Non-pigmented ciliary epithelial cell (primary cell): ENCODE results near the gene MAMDC2.

Source experiments
- DNase-seq: peaks from one replicate; pipeline ENCODE4 v3.0.0-alpha.2; 2010; ENCODE audit warnings: low read depth

The MAMDC2 gene

DNA sequence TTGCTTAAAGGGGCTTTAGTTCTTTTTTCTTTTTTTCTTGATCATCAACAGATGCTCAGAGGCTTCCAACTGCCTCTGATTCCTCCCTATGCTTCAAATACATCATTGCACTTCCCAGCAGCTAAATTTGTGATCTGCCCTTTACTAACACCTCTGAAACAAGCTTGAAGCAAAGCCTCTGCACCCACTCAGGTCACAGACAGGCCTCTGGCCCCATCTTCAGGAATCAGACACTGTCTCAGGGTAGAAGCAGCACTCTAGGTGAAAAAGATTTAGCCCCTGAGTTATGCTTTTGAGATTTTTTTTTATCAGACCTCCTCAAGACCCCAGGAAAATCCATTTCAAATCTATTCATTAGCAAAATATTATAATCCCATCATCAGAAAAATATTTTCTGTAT is 91.5 kb downstream of the MAMDC2 start:
- no peak for DNase-seq

DNA sequence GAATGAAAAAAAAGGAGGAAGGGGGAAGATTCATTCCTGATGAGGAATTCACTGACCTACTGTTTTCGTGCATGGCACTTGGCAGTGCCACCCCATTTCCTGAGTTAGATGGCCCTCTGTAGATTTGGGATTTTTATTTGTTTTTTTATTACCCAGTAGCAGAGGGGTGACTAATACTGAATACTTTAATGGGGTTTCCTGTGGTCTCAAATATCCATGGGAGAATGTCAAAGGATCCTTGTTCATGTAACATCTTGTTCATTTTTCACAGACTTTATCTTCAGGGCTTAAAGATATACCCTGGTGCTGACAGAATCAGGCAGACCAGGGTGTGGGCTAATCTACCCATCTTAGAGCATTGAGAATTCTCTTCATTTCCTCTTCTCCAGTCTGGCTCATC is 93.0 kb downstream of the MAMDC2 start:
- DNase-seq: peak; percentile 44

DNA sequence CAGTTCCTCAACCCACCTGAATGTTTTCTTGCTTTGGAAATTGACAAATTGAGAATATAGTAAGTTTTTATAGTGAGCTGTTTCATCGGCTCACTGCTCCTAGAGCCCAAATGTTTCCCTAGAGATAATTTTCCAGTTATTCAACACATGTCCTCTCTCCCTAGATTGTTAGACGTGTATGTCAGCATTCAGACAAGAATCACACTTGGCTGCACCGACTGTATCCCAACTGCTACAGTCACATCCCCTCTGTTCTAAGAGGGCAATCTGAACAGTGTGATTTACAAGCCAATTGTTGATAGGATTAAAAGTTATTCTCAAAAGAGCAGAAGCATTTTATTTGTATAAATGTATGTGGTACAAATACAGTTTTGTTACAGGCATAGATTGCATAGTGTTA is 93.9 kb downstream of the MAMDC2 start:
- no peak for DNase-seq

DNA sequence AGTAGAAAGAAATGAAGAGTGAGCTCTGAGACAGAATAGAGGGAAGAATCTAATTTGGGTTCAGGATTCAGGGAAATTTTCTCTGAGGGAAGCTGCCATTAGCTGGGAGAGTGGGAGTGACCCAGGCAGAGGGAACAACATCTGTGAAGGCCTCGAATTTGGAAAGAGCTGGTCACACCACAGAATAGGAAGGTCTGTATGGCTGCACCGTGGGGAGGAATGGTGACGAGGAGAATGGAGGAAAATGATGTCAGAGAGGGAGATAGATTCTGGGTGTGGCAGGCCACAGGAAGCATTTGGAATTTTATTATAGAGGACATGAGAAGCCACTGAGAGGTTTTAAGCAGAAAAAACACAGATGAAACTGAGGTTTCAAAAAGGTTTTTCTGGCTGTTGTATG is 98.5 kb downstream of the MAMDC2 start:
- DNase-seq: no peak

DNA sequence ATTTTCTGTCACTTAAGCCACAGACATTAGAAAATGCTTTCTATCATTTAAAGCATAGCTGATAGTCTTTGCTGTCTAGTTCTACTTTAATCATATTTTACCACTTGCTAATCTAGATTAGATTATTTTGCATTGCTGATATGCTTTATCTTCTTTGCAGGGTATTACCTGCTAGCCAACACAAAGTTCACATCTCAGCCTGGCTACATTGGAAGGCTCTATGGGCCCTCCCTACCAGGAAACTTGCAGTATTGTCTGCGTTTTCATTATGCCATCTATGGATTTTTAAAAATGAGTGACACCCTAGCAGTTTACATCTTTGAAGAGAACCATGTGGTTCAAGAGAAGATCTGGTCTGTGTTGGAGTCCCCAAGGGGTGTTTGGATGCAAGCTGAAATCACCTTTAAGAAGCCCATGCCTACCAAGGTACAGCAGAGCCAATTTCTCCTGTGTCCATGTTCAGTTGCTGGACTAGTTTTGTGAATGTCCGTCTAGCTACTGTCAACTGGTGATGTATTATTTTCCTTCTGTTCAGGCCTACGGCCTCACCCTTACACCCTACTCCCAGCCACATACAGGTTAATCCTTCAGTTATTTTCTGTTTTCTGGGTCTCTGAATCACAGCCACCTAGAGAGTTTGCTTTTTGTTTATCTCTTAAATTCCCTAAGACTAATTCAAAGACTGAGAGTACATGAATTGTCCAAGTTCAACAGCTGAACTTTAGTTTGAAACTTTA is 99.9 kb downstream of the MAMDC2 start:
- DNase-seq: no peak

DNA sequence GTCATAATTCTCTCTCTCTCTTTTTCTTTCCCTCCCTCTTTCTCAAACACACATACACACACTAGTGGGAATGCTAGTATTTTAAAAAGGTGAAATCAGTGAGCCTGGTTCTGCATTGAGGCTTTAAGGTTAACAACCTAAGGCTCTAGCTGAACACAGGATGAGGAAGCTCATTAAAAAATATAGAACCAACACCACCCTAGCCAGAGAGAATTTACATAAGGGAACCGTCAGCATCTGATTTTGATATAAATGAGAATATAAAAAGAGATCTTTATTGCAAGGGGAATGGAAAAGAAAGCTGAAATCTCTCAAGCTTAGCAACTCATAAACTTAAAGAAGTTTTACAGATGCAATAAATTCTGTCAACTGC is 100.5 kb downstream of the MAMDC2 start:
- DNase-seq: no peak

DNA sequence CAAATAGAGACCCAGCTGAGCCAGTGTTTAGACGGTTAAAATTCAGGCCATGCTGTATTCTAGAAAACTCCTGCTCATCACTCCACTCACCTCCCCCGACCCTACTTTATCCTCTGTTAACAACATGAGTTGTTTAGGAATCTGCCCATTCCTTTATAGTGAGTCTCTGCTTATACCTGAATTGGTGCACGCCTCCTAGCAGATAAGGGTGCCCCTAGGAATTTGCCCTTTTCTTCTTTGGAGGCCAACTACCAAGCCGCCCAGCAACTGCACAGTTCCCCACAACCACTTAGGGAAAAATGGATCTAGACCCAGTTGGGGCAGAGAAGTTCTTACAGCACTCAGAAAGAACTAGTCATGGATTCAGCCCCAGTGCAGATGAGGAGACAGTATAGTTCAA is 102.3 kb downstream of the MAMDC2 start:
- no peak for DNase-seq

DNA sequence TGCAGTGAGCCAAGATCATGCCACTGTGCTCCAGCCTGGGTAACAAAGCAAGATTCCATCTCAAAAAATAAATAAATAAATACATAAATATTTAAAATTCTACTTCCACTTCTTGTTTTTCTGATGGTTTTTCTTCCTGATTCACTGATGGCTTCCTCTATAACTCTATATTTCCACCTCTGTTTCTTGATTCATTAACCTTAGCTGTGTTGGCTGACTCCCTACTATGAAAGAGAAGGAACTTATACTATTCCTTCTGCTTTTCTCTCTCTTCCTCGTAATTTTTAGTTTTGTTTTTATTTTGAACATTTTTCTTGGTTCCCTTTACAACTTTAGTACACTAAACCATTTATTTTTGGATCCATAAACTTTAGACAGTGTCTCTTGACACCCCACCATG is 103.5 kb downstream of the MAMDC2 start:
- no peak for DNase-seq

DNA sequence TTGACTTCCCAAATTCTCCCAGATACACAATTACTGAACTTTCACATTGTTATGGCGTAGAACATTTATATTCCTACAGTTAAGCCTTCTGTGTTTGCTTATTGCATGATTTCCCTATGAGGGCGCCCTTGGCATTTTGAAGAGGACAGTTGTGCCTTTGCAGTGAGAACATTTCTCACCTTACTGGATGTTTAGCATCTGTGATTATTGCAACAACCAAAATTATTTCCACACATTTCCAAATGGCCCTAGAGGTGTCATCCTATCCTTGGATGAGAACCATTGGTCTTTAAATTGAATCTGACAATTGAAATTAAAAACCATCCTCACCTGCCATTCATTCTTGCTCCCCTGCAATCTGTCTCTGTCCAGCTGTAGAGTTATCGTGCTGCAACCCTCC is 104.0 kb downstream of the MAMDC2 start:
- no peak for DNase-seq

DNA sequence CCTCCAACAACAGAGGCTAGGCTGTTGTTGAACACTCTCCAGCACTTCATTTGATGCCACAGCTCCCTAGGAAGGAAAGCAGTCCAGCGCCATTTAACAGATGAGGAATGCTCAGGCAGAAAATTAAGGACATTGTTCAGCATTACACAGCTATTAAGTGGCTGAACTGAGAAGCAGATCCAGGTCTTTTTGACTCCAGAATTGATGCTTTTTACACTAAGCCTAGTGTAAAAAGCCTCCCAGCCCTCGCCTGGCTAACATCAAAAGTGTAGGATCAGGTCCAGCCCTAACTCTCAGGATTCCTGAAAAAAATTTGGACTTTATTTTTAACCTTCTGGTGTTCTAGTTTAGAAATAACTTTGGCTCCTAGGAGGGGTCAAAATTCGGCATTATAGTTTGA is 108.7 kb downstream of the MAMDC2 start:
- DNase-seq: no peak

DNA sequence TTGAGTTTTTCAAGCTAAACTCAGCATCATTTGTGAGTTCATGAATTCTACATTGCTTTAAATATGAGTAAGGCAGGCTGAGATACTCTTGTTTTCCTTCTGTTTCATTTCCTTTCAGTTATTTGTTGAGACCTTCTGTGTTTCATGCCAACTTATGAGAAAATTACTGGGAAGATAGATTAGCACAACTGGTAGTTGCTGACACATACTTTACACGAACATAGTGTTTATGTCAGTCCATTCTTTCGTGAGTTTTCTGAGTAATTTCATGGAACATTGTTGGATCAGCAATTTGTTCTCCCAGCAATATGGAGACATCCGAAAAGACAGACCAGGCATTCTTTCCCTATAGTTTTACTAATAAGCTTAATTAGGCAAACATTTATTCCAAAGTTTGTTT is 113.1 kb downstream of the MAMDC2 start:
- no peak for DNase-seq

DNA sequence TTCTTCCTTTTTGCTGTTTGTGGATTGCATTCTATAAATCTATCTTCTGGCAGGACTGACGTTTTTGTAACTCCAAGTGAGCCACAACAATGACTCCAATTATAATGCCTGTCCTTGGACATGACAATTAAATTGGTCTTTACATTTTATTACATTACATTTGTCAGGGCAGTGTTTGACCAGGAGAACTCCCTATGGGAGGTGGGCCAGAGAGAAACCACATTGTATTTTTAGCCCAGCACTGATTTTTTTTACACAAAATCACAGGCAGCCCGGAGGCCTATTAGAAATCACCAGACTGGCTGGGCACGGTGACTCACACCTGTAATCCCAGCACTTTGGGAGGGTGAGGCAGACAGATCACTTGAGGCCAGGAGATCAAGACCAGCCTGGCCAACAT is 116.0 kb downstream of the MAMDC2 start:
- DNase-seq: no peak

DNA sequence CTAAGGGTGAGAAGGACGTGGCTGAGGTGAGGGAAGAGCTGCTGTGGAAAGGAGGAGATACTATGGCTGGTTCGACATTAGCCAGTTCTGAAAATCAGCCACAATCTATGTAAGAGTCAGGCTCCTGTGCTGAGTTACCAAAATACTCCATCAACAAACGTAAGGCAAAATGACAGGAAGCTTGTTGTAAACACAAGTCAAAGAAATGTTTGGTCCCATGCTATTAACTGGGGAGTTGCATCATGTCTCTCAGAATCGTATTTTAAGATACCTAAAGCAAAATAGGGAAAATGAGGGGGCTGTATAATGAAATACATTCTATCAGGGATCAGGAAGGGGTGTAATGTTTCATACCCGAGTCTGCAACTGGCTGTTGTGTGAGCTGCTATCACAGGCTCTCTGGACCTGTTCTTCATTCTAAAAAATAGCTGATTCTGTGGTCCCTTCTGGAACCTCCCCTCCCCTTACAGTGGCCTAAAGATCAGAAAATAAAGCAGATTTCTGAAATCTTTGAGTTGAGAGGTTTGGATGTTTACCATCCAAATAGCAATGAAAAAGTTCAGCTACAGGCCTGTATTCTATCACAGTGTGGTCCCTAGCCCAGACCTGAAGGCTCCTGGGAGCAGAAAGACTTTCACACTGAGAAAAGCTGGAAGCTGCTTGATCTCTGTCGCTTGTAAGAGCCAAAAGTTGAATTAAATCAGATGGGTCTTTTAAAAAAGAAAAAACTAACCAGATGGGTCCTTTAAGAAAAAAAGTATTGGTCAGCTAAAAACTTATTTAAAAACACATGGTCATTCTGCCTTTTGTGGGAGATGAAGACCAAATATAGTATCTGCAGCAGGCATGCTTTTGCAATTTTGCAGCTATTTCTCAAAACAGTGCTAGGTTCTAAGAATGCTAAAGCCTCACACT is 117.3 kb downstream of the MAMDC2 start:
- DNase-seq: no peak

DNA sequence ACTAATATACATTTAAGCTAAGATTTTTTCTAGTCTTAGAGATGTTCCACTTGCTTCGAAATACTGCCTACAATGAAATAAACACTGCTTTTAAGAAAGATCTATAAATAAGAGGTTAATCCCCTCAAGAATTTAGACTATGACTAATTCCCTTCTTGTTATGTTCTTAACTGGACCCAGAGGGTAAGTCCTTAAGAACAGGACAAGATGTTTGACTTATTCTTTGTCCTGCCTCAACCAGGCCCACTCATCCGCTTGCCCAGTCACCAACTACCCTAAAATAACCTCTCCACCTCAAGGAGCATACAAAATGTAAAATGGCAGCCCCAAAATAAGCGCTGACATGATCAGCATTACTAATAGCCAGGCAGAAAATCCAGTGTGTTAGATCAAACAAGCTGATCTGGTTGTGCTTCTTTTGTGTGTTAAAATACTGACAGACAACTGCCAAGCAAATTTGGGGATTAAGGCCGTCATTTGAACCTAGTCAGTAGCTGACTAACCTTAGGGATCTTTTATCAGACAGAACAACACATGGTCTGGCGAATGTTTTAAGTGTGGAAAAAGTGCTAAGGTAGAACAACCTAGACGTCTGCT is 121.5 kb downstream of the MAMDC2 start:
- DNase-seq: peak; percentile 22

DNA sequence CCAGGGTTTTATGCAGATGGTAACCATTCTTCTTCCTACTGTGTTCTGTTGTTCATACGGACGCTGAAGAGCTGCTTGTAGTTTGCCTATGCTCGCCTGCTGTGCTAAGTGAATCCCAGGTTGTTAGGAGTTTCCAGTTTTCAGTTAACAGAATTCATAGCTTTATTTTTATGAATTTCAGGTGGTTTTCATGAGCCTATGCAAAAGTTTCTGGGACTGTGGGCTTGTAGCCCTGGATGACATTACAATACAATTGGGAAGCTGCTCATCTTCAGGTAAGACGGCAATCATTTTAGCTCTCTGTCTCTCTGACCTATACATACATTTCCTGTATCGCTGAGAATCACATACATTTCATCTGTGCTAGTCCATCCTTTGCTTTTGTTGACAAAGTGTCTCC is 124.9 kb downstream of the MAMDC2 start:
- DNase-seq: no peak

DNA sequence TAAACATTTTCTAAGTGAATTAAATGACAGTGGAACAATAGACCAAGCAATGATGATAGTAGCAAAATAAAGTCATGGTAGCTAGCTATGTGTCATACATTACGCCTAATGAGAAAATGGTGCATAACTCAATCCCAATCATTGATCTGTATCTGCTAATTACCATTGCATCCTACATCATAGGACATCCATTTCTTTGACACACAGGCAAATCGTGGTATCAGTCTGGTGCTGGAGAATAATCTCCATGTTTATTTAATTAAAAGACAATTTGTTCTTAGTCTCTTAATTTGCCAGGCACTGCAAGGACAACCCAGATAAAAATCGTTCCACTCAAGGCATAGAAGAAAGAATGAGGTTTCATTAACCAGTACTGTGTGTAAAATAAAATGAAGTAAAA is 125.6 kb downstream of the MAMDC2 start:
- DNase-seq: no peak

DNA sequence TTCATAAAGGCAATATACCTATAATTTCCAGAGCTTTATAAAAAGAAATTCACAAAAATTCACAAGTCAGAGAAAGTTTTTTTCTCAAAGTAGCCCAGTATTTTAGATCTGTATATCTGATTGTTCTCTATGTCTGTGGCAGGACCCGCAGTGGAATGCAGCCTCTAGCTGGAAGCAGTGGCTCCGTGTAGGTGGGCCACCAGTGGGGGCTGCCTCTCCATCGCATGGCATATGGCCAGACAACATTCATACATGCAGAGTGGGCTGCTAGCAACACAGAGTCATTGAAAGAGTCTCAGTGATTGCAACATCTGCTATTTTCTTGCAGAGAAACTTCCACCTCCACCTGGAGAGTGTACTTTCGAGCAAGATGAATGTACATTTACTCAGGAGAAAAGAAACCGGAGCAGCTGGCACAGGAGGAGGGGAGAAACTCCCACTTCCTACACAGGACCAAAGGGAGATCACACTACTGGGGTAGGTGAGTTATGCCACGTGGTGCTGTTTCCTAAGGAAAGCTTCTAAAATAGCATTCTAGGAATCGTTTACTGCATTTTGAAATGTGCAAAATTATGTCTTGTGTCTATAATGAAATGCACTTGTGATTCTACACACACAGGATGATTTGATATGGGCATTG is 126.6 kb downstream of the MAMDC2 start:
- no peak for DNase-seq

DNA sequence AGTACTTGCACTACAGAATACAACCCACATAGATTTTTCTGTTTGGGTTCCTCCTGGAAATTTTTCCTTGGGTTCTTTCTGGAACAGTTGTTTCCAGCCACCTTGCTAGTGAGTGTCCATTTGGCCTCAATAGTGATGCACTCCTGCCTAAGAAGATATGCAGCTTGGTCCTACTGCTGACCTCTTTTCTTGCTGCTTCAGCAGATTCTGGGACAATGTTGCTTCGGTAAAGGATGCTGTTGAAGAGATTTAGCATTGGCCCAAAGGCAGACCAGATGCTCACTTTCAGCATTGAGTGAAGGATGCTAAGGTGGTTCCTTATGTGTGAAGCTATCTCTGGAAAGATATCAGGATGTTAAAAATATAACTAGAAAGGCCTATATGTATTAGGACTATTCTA is 128.9 kb downstream of the MAMDC2 start:
- DNase-seq: no peak

DNA sequence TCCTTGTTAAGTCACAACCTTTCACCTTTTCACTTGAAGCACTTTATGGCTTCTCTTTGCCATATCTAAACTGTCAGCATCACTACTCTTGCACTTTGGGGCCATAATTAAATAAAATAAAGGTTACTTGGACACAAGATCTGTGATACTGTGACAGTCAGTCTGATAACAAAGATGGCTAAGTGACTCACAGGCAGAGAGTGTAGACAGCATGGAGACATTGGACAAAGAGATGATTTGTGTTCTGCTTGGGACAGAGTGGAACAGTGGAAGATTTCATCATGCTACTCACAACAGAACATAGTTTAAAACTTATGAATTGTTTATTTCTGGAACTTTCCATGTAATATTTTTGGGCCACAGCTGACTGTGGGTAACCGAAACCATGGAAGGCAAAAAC is 133.5 kb downstream of the MAMDC2 start:
- no peak for DNase-seq

DNA sequence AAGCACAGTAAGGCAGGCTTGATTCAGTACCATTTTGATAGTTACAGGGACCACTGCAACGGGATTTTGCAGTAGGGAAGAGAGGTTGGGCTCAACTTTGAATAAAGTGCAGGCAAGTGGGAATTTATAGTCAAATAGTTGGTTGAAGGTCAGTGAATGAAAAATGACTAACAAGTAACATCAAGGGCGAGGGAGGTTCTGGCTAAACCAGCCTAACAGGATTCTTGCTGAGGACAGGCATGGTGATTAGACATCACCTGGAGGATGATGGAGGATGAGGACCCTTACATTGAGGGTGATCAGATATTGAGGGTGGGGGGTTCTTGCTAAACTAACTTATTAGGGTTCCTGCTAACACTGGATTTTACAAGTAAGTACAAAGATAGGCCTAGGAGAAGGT is 149.1 kb downstream of the MAMDC2 start:
- no peak for DNase-seq

DNA sequence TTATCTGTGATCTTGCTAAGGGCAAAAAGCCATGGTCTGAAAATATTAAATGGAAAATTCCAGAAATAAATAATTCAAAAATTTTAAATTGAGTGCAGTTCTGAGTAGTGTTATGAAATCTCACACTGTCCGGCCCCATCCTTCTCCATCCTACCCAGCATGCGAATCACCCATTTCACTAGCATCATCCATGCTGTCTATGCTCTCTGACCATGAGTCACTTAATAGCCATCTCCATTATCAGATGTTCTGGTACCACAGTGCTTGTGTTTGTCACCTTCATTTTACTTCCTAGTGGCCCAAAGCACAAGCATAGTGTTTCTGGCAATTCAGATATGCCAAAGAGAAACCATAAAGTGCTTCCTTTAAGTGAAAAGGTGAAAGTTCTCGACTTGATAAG is 151.8 kb downstream of the MAMDC2 start:
- no peak for DNase-seq

DNA sequence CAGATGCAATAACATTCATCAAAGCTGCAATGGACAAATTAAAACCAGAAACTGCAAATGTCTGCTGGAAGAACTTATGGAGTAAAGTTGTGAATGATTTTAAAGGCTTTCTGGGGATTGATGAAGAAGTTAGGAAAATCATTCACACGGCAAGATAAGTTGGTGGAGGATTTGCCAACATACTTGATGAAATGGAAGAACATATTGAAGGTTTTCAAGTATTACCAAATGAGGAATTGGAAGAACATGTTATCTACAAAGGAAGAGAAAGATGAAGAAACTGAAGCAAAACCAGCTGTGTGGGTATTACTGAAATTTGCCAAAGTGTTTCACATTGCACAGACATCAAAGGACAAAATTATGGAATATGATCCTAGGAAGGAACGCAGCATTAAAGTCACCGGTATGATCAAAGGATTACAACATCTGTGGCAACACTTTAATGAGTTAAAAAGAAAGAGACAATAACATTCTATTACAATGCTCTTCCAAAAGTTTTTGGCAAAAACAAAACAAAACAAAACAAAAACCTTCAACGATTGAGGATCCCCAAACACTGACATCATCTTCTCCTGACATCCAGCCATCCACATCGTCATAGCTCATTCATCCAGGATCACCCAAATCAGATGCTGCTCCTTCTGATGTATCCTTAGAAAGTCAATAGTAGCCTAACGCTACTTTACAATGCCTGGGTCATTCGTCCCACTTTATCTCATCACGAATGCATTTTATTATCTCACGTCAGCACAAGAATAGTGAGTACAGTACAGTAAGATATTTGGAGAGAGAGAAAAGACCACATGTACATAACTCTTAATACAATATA is 153.8 kb downstream of the MAMDC2 start:
- DNase-seq: no peak
